Upper lobe of left lung (tissue), 6 donors: ENCODE measurements around the gene GCFC2. TPM values are rescaled to one million over a fixed set of nuclear protein-coding genes. Genes with fewer than 3 reads are reported as not detected.

Experiments used
- ATAC-seq, 2 donors: fragments of 200-7000 bp; cut with Tn5 transposase; one replicate each; pipeline ENCODE4 v1.9.1; 2022; ENCODE audit warnings: mild to moderate bottlenecking in 2 of 2, moderate library complexity in 2 of 2; ENCODE audit not compliant: low FRiP score in 2 of 2
- DNase-seq, 2 donors: peaks; one replicate each; pipeline ENCODE4 v3.0.0-alpha.2; 2019 to 2020
- H3K27ac ChIP-seq, 4 donors: fragments of 200-600 bp; sonication (generic); one replicate each; pipeline ENCODE4 v1.5.1; 2016 to 2019
- H3K27me3 ChIP-seq, 4 donors: fragments of 200-600 bp; sonication (generic); one replicate each; pipeline ENCODE4 v1.5.1; 2017 to 2019
- H3K36me3 ChIP-seq, 4 donors: fragments of 200-600 bp; sonication (generic); one replicate each; pipeline ENCODE4 v1.5.1; 2016 to 2019
- H3K4me1 ChIP-seq, 4 donors: fragments of 200-600 bp; sonication (generic); one replicate each; pipeline ENCODE4 v1.5.1; 2018 to 2019
- H3K4me3 ChIP-seq, 4 donors: fragments of 200-600 bp; sonication (generic); one replicate each; pipeline ENCODE4 v1.5.1; 2017 to 2019; ENCODE audit warnings: mild to moderate bottlenecking in 2 of 4, moderate library complexity in 1 of 4
- H3K9me3 ChIP-seq, 4 donors: fragments of 200-600 bp; sonication (generic); one replicate each; pipeline ENCODE4 v1.5.1; 2018 to 2019
- CTCF ChIP-seq, 6 experiments: fragments of 450-650 bp in 4 of 6; fragments of 200-600 bp in 2 of 6; sonication (generic) in 2 of 6; IDR thresholded peaks; one replicate each; pipeline ENCODE4 v1.5.1; 2016 to 2019; ENCODE audit warnings: antibody characterized with exemption in 6 of 6
- EP300 ChIP-seq, 4 donors: sonication (generic); formaldehyde crosslinking; IDR thresholded peaks; one replicate each; pipeline ENCODE4 v1.5.1; 2017; ENCODE audit warnings: antibody characterized with exemption in 4 of 4, control low read depth in 2 of 4
- POLR2A ChIP-seq, 4 donors: fragments of 450-650 bp; IDR thresholded peaks; one replicate each; pipeline ENCODE4 v1.5.1; 2016 to 2017; ENCODE audit warnings: antibody characterized with exemption in 4 of 4, mild to moderate bottlenecking in 2 of 4
- POLR2AphosphoS5 ChIP-seq, 2 donors: sonication (generic); formaldehyde crosslinking; IDR thresholded peaks; one replicate each; pipeline ENCODE4 v1.5.1; 2017; ENCODE audit warnings: antibody characterized with exemption in 2 of 2
- WGBS, 2 donors: methylation state at CpG; one replicate each; pipeline ENCODE4 v1.1.5; 2017 to 2018; 5-methylcytosine and 5-hydroxymethylcytosine counted together
- total RNA-seq, 6 donors: library from RNA; depleted of rRNA in 4 of 6; stranded (reverse); fragments of >200 nt in 4 of 6; gene quantifications; one replicate each; pipeline versions ENCODE4 v1.1.0 to v1.2.1, GENCODE V29; 2016 to 2021
- donor health status: DM: no; HTN: no; CAD: no; lungs with moderate emphysema.
- donor health status: DM: no; HTN: yes; CAD: no; lungs with severe emphysema.

Gene GCFC2
- total RNA-seq, 6 donors from 2014 or later, result 13.7 to 75.4 (median 26.4) TPM

GRCh38 chr2:75619956-75620740 lies 90.6 kb downstream of the GCFC2 start:
- Histone ChIP-seq H3K9me3 (no peaks in the 10 kb centered on the region), H3K4me1 (no peaks in the 10 kb centered on the region), H3K36me3 (no peaks in the 10 kb centered on the region), H3K4me3 (no peak overlapping the region), H3K27me3 (no peaks in the 10 kb centered on the region), H3K27ac (no peak overlapping the region)
- no peak for DNase-seq
- WGBS, 2 donors, result 75 to 85% methylated on average over 4 of the region's 4 CpGs
- TF ChIP-seq POLR2AphosphoS5 (IDR thresholded peaks at IDR 0.05) (no peak), POLR2A (IDR thresholded peaks at IDR 0.05) (no peak), EP300 (IDR thresholded peaks at IDR 0.05) (no peak), CTCF (IDR thresholded peaks at IDR 0.05) (no peak)
- no peak for ATAC-seq

- DNase-seq (no peak), ATAC-seq (no peak)
- 89 to 96% methylated on average over 3 of the region's 3 CpGs for WGBS, 2 donors
- Histone ChIP-seq H3K4me1 (no peaks in the 10 kb centered on the region), H3K9me3 (no peaks in the 10 kb centered on the region), H3K36me3 (no peaks in the 10 kb centered on the region), H3K4me3 (no peak overlapping the region), H3K27me3 (no peaks in the 10 kb centered on the region), H3K27ac (no peak overlapping the region)
- no peak for TF ChIP-seq CTCF (IDR thresholded peaks at IDR 0.05)
- no peak for TF ChIP-seq EP300 (IDR thresholded peaks at IDR 0.05)
- TF ChIP-seq POLR2A (IDR thresholded peaks at IDR 0.05), result no peak
- TF ChIP-seq POLR2AphosphoS5 (IDR thresholded peaks at IDR 0.05), result no peak
Observed at GRCh38 chr2:75616933-75617332, 93.8 kb downstream of the GCFC2 start.

GRCh38 chr2:75616406-75616805 lies 94.3 kb downstream of the GCFC2 start:
- DNase-seq (no peak), ATAC-seq (no peak)
- TF ChIP-seq EP300 (IDR thresholded peaks at IDR 0.05), result no peak
- no peak for TF ChIP-seq POLR2A (IDR thresholded peaks at IDR 0.05)
- TF ChIP-seq POLR2AphosphoS5 (IDR thresholded peaks at IDR 0.05), result no peak
- no peak for TF ChIP-seq CTCF (IDR thresholded peaks at IDR 0.05)
- no peaks in the 10 kb centered on the region for H3K9me3 ChIP-seq
- no peaks in the 10 kb centered on the region for H3K36me3 ChIP-seq
- no peak overlapping the region for H3K4me3 ChIP-seq
- H3K27ac ChIP-seq, result no peak overlapping the region
- WGBS, 2 donors, result 94 to 95% methylated on average over 4 of the region's 4 CpGs
- H3K4me1 ChIP-seq, result no peaks in the 10 kb centered on the region
- no peaks in the 10 kb centered on the region for H3K27me3 ChIP-seq

GRCh38 chr2:75614162-75614651 lies 96.5 kb downstream of the GCFC2 start:
- ATAC-seq (peak; percentile 23 to 52), DNase-seq (no peak)
- Histone ChIP-seq H3K4me3 (no peak overlapping the region), H3K4me1 (no peaks in the 10 kb centered on the region), H3K36me3 (no peaks in the 10 kb centered on the region), H3K27ac (peak overlapping the region in 1 of 4 donors; percentile 26), H3K9me3 (no peaks in the 10 kb centered on the region), H3K27me3 (no peaks in the 10 kb centered on the region)
- whole genome bisulfite sequencing, 2 donors, result 60 to 71% methylated on average over 5 of the region's 5 CpGs
- TF ChIP-seq CTCF (IDR thresholded peaks at IDR 0.05) (no peak), EP300 (IDR thresholded peaks at IDR 0.05) (no peak), POLR2A (IDR thresholded peaks at IDR 0.05) (no peak), POLR2AphosphoS5 (IDR thresholded peaks at IDR 0.05) (no peak)

- 75 to 86% methylated on average over 5 of the region's 5 CpGs for WGBS, 2 donors
- DNase-seq, result no peak
- no peak overlapping the region for H3K27ac ChIP-seq
- H3K4me1 ChIP-seq, result peaks cover 0 to 9% (median 6%) of the 10 kb centered on the region in 4 donors
- ATAC-seq, result no peak
- no peaks in the 10 kb centered on the region for H3K9me3 ChIP-seq
- TF ChIP-seq CTCF (IDR thresholded peaks at IDR 0.05), result no peak
- TF ChIP-seq POLR2AphosphoS5 (IDR thresholded peaks at IDR 0.05), result no peak
- TF ChIP-seq POLR2A (IDR thresholded peaks at IDR 0.05), result no peak
- no peak for TF ChIP-seq EP300 (IDR thresholded peaks at IDR 0.05)
- H3K4me3 ChIP-seq, result no peak overlapping the region
- H3K27me3 ChIP-seq, result no peaks in the 10 kb centered on the region
- H3K36me3 ChIP-seq, result no peaks in the 10 kb centered on the region
Observed at GRCh38 chr2:75612862-75613243, 97.9 kb downstream of the GCFC2 start.
